Hepatocyte (in vitro differentiated cells): ENCODE results near the gene ICA1.

ENCODE experiments used
- CTCF ChIP-seq: fragments of 200-600 bp; sonication (generic); IDR thresholded peaks from 2 replicates; pipeline ENCODE4 v1.5.1; 2016; ENCODE audit warnings: antibody characterized with exemption, mild to moderate bottlenecking; ENCODE audit not compliant: poor library complexity
- EZH2 ChIP-seq: fragments of 200-600 bp; sonication (generic); IDR thresholded peaks from 2 replicates; pipeline ENCODE4 v1.6.1; 2016; ENCODE audit warnings: antibody characterized with exemption, mild to moderate bottlenecking, borderline replicate concordance

DNA sequence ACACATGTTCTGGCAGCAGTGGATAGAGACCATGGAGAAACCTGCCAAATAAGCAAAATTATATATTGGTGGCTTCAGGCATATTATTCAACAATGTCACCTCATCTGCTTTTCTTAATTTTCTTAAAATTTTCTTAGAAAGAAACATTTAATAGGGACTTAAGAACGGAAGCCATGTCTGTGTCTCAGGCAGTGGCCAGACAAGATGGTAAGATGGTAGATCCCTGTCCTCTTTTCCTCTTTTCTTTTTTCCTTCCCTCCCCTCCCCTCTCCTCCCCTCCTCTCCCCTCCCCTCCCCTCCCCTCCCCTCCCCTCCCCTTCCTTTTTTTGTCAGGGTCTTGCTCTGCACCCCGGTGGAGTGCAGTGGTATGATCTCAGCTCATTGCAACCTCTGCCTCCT, 24.2 kb upstream of the ICA1 start:
- no peak for TF ChIP-seq CTCF
- TF ChIP-seq EZH2, result no peak
